HCT116 (cell line): ENCODE measurements around the gene ADAMTSL5. TPM values are rescaled to one million over a fixed set of nuclear protein-coding genes. Genes with fewer than 3 reads are reported as not detected.

Experiments used
- ATAC-seq: fragments of 200-7000 bp; cut with Tn5 transposase; 2 replicates; pipeline ENCODE4 v1.9.1; 2020; ENCODE audit warnings: mild to moderate bottlenecking, moderate library complexity
- BruUV-seq: library from RNA; stranded (reverse); fragments of 400-500 nt; replicated peaks from 2 replicates; lab custom pipeline; 2021; lab: Mats Ljungman, UMichigan
- CTCF ChIA-PET: fragments of 300-600 bp; sonication (Branson Sonifier 250); formaldehyde crosslinking; loops from one replicate; lab custom pipeline; 2021; ENCODE audit warnings: antibody characterized with exemption; lab: Charles Lee
- POLR2A ChIA-PET: fragments of 300-600, 350-600 bp; sonication (Branson Sonifier 250); formaldehyde crosslinking; loops from one replicate; lab custom pipeline; 2021; ENCODE audit warnings: antibody characterized with exemption; lab: Charles Lee
- RAD21 ChIA-PET, 2 experiments: fragments of 300-600 bp; sonication (Branson Sonifier 250); formaldehyde crosslinking; loops; one replicate each; lab custom pipeline; 2023; ENCODE audit warnings: low total read pairs in 2 of 2; ENCODE audit not compliant: uncharacterized antibody in 2 of 2, unreplicated experiment in 2 of 2, low non-redundant PET in 1 of 2; lab: Charles Lee
- DNase-seq: peaks from one replicate; pipeline ENCODE4 v3.0.0-alpha.2; 2010; ENCODE audit warnings: low read depth, low spot score
- H2AFZ ChIP-seq: fragments of 200-600 bp; shearing (Covaris generic), sonication (generic); 2 replicates; pipeline ENCODE4 v1.6.1; 2017; ENCODE audit warnings: low read depth, mixed run types, mixed read lengths, antibody characterized with exemption, low read length; ENCODE audit not compliant: poor library complexity, severe bottlenecking
- H3K27ac ChIP-seq: 2 replicates; pipeline ENCODE4 v1.5.1; 2012; ENCODE audit warnings: low read depth, low read length
- H3K27me3 ChIP-seq: fragments of 200-600 bp; sonication (generic); 2 replicates; pipeline ENCODE4 v1.6.1; 2016; ENCODE audit warnings: mixed run types, low read length, mixed read lengths; ENCODE audit not compliant: insufficient read depth
- H3K36me3 ChIP-seq, 2 experiments: fragments of 200-500 bp in 1 of 2; fragments of 200-600 bp in 1 of 2; sonication (Bioruptor generic) in 1 of 2; sonication (generic) in 1 of 2; 2 replicates each; pipeline versions ENCODE4 v1.5.1 to v1.6.1; 2014 to 2016; ENCODE audit warnings: low read length in 2 of 2, inconsistent platforms in 1 of 2, mixed read lengths in 1 of 2, mixed run types in 1 of 2; ENCODE audit not compliant: insufficient read depth in 2 of 2, control insufficient read depth in 1 of 2
- H3K4me1 ChIP-seq, 2 experiments: fragments of 200-600 bp in 1 of 2; sonication (generic) in 1 of 2; 2 replicates each; pipeline versions ENCODE4 v1.5.1 to v1.6.1; 2012 to 2017; ENCODE audit warnings: low read length in 2 of 2, inconsistent platforms in 1 of 2, mild to moderate bottlenecking in 1 of 2, mixed read lengths in 1 of 2, mixed run types in 1 of 2, moderate library complexity in 1 of 2; ENCODE audit not compliant: insufficient read depth in 2 of 2, control insufficient read depth in 1 of 2
- H3K4me2 ChIP-seq: fragments of 200-600 bp; sonication (generic); 2 replicates; pipeline ENCODE4 v1.6.1; 2017; ENCODE audit warnings: mixed run types, low read length, mixed read lengths
- H3K4me3 ChIP-seq, 2 experiments: fragments of 200-600 bp in 1 of 2; sonication (generic) in 1 of 2; replicated peaks in 1 of 2; 2 replicates each; pipeline ENCODE4 v1.5.1; 2011 to 2016; ENCODE audit warnings: low read length in 2 of 2, control low read depth in 1 of 2, low read depth in 1 of 2, mild to moderate bottlenecking in 1 of 2, mixed read lengths in 1 of 2, mixed run types in 1 of 2
- H3K79me2 ChIP-seq: fragments of 200-600 bp; sonication (generic); 2 replicates; pipeline ENCODE4 v1.6.1; 2017; ENCODE audit warnings: mild to moderate bottlenecking, mixed run types, low read length, moderate library complexity, mixed read lengths; ENCODE audit not compliant: insufficient read depth
- H3K9ac ChIP-seq: fragments of 200-600 bp; sonication (generic); 2 replicates; pipeline ENCODE4 v1.6.1; 2016; ENCODE audit warnings: low read length, mixed read lengths
- H3K9me2 ChIP-seq: fragments of 200-600 bp; sonication (generic), shearing (Covaris generic); 2 replicates; pipeline ENCODE4 v1.6.1; 2017; ENCODE audit warnings: mixed run types, mild to moderate bottlenecking, moderate library complexity; ENCODE audit not compliant: insufficient read depth
- H3K9me3 ChIP-seq, 2 experiments: fragments of 200-500 bp in 1 of 2; fragments of 200-600 bp in 1 of 2; sonication (Bioruptor generic) in 1 of 2; sonication (generic) in 1 of 2; 2 replicates each; pipeline ENCODE4 v1.6.1; 2014 to 2017; ENCODE audit warnings: low read length in 2 of 2, mixed read lengths in 2 of 2, inconsistent platforms in 1 of 2, low read depth in 1 of 2, mild to moderate bottlenecking in 1 of 2, mixed run types in 1 of 2, moderate library complexity in 1 of 2; ENCODE audit not compliant: control insufficient read depth in 1 of 2, insufficient read depth in 1 of 2
- H4K20me1 ChIP-seq: fragments of 200-600 bp; sonication (generic), shearing (Covaris generic); 2 replicates; pipeline ENCODE4 v1.6.1; 2017; ENCODE audit warnings: mixed run types, mild to moderate bottlenecking, moderate library complexity; ENCODE audit not compliant: insufficient read depth
- CBX3 ChIP-seq: IDR thresholded peaks from 2 replicates; pipeline ENCODE4 v1.6.1; 2012; ENCODE audit warnings: low read depth
- EZH2phosphoT487 ChIP-seq: fragments of 200-600 bp; IDR thresholded peaks from 2 replicates; pipeline ENCODE4 v1.6.1; 2018; ENCODE audit warnings: antibody characterized with exemption, borderline replicate concordance
- POLR2AphosphoS5 ChIP-seq: IDR thresholded peaks from 2 replicates; pipeline ENCODE4 v1.6.1; 2011; ENCODE audit warnings: mild to moderate bottlenecking, low read depth, low read length, moderate library complexity
- RAD21 ChIP-seq: IDR thresholded peaks from 2 replicates; pipeline ENCODE4 v1.6.1; 2012; ENCODE audit warnings: low read depth, mild to moderate bottlenecking
- SRF ChIP-seq: IDR thresholded peaks from 2 replicates; pipeline ENCODE4 v1.6.1; 2012; ENCODE audit warnings: low read depth
- ZNF274 ChIP-seq: fragments of 200-500 bp; sonication (Bioruptor generic); IDR thresholded peaks from 2 replicates; pipeline ENCODE4 v1.6.1; 2014; ENCODE audit warnings: mild to moderate bottlenecking, low read depth, low read length, inconsistent platforms
- intact Hi-C: fragments of 100-400 bp; cut with micrococcal nuclease; formaldehyde crosslinking; loops from 2 replicates; pipeline ENCODE4 v1.10.0; 2022
- total RNA-seq: library from RNA; stranded (reverse); gene quantifications from one replicate; pipeline ENCODE4 v1.2.1, GENCODE V29; 2021; ENCODE audit not compliant: unreplicated experiment
- TF ChIP-seq, protein P1 (sequence below): IDR thresholded peaks from 2 replicates; pipeline ENCODE4 v1.6.1; 2012; ENCODE audit warnings: low read depth

ADAMTSL5 gene
- total RNA-seq, 1 experiment from 2014 or later = 24.0 TPM

DNA sequence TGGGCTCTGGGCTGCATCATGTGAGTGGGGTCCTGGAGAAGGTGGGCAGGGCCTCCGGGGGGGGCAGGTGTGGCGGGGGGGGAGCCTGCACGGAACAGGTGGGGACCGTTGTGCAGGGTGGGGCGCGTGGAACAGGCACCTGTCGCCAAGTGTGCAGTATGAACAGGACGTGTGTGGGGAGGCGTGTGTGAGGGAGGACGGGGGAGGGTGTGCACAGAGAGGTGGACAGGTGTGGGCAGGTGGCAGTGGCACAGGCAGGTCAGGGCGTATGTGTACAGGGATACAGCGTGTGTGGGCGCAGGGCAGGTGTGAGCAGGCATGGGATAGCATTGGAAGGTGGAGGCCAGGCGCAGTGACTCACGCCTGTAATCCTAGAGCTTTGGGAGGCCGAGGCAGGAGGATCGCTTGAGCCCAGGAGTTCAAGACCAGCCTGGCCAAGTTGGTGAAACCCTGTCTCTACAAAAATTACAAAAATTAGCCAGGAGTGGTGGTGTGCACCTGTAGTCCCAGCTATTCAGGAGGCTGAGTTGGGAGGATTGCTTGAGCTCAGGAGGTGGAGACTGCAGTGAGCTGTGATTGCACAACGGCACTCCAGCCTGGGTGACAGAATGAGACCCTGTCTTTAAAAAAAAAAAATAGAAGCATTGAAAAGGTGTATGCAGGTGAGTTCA is 14.3 kb upstream of the ADAMTSL5 start:
- no peaks in the 10 kb centered on the region for H3K36me3 ChIP-seq
- no peaks in the 10 kb centered on the region for H3K79me2 ChIP-seq
- H3K9me3 ChIP-seq = no peaks in the 10 kb centered on the region
- intact Hi-C loops = no loop called here
- no TSS peak for BruUV-seq
- H3K9me2 ChIP-seq = no peaks in the 10 kb centered on the region
- DNase-seq (no peak), ATAC-seq (0 out of 2 replicates have a peak, but pooled peaks have one; percentile 27)
- TF ChIP-seq CBX3 = no peak
- TF ChIP-seq POLR2AphosphoS5 = no peak
- no peak for TF ChIP-seq EZH2phosphoT487
- no peak for TF ChIP-seq SRF
- TF ChIP-seq RAD21 = no peak
- TF ChIP-seq, protein P1, sequence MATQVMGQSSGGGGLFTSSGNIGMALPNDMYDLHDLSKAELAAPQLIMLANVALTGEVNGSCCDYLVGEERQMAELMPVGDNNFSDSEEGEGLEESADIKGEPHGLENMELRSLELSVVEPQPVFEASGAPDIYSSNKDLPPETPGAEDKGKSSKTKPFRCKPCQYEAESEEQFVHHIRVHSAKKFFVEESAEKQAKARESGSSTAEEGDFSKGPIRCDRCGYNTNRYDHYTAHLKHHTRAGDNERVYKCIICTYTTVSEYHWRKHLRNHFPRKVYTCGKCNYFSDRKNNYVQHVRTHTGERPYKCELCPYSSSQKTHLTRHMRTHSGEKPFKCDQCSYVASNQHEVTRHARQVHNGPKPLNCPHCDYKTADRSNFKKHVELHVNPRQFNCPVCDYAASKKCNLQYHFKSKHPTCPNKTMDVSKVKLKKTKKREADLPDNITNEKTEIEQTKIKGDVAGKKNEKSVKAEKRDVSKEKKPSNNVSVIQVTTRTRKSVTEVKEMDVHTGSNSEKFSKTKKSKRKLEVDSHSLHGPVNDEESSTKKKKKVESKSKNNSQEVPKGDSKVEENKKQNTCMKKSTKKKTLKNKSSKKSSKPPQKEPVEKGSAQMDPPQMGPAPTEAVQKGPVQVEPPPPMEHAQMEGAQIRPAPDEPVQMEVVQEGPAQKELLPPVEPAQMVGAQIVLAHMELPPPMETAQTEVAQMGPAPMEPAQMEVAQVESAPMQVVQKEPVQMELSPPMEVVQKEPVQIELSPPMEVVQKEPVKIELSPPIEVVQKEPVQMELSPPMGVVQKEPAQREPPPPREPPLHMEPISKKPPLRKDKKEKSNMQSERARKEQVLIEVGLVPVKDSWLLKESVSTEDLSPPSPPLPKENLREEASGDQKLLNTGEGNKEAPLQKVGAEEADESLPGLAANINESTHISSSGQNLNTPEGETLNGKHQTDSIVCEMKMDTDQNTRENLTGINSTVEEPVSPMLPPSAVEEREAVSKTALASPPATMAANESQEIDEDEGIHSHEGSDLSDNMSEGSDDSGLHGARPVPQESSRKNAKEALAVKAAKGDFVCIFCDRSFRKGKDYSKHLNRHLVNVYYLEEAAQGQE = no peak
- no peak for TF ChIP-seq ZNF274
- CTCF ChIA-PET = no interaction called here
- H3K27me3 ChIP-seq = no peaks in the 10 kb centered on the region
- no peaks in the 10 kb centered on the region for H4K20me1 ChIP-seq
- H2AFZ ChIP-seq = no peak overlapping the region
- RAD21 ChIA-PET = no interaction called here
- no peak overlapping the region for H3K4me2 ChIP-seq
- H3K9ac ChIP-seq = no peak overlapping the region
- H3K4me1 ChIP-seq = no peaks in the 10 kb centered on the region
- H3K27ac ChIP-seq = no peak overlapping the region
- POLR2A ChIA-PET = no interaction called here
- no peak overlapping the region for H3K4me3 ChIP-seq
